Heart left ventricle (tissue), 16 donors: ENCODE data around the gene FBLN2. TPM values are rescaled to one million over a fixed set of nuclear protein-coding genes. Genes with fewer than 3 reads are reported as not detected.

ENCODE experiments used
- ATAC-seq, 4 donors: fragments of 200-7000 bp; cut with Tn5 transposase; one replicate each; pipeline ENCODE4 v1.9.1; 2020 to 2022; ENCODE audit warnings: moderate library complexity in 4 of 4, mild to moderate bottlenecking in 3 of 4, moderate number of reproducible peaks in 1 of 4
- DNase-seq, 5 donors: peaks; one replicate each; pipeline ENCODE4 v3.0.0-alpha.2; 2020
- H3K27ac ChIP-seq, 12 donors: fragments of 200-600 bp; sonication (generic) in 4 of 12; one replicate each; pipeline versions ENCODE4 v1.5.0 to v1.8.0; 2016 to 2022; ENCODE audit warnings: mild to moderate bottlenecking in 2 of 12
- H3K27me3 ChIP-seq, 9 donors: fragments of 200-600 bp; sonication (generic) in 2 of 9; one replicate each; pipeline versions ENCODE4 v1.5.1 to v1.8.0; 2016 to 2022; ENCODE audit warnings: mild to moderate bottlenecking in 3 of 9
- H3K36me3 ChIP-seq, 9 donors: fragments of 200-600 bp; sonication (generic) in 2 of 9; one replicate each; pipeline versions ENCODE4 v1.5.0 to v1.8.0; 2018 to 2022; ENCODE audit warnings: mild to moderate bottlenecking in 2 of 9
- H3K4me1 ChIP-seq, 12 donors: fragments of 200-600 bp; sonication (generic) in 4 of 12; one replicate each; pipeline versions ENCODE4 v1.5.0 to v1.8.0; 2016 to 2022; ENCODE audit warnings: mild to moderate bottlenecking in 3 of 12
- H3K4me3 ChIP-seq, 12 donors: fragments of 200-600 bp; sonication (generic) in 4 of 12; one replicate each; pipeline versions ENCODE4 v1.5.0 to v1.8.0; 2017 to 2022; ENCODE audit warnings: mild to moderate bottlenecking in 9 of 12, moderate library complexity in 4 of 12
- H3K9me3 ChIP-seq, 12 donors: fragments of 200-600 bp; sonication (generic) in 4 of 12; one replicate each; pipeline versions ENCODE4 v1.5.0 to v1.8.0; 2016 to 2022; ENCODE audit warnings: mild to moderate bottlenecking in 1 of 12
- CTCF ChIP-seq, 12 donors: fragments of 200-600 bp; sonication (generic) in 4 of 12; IDR thresholded peaks; one replicate each; pipeline versions ENCODE4 v1.5.0 to v1.8.0; 2018 to 2022; ENCODE audit warnings: antibody characterized with exemption in 12 of 12, mild to moderate bottlenecking in 5 of 12
- POLR2A ChIP-seq, 2 donors: fragments of 450-650 bp; IDR thresholded peaks; one replicate each; pipeline ENCODE4 v1.6.1; 2017; ENCODE audit warnings: antibody characterized with exemption in 2 of 2, mild to moderate bottlenecking in 2 of 2, moderate library complexity in 2 of 2
- WGBS, 4 donors: extraction: QIAGEN DNeasy Blood & Tissue Kit in 2 of 4; methylation state at CpG; one replicate each; pipeline versions ENCODE4 v1.1.5 to v1.1.7; 2013 to 2018; 5-methylcytosine and 5-hydroxymethylcytosine counted together
- intact Hi-C, 10 donors: fragments of 100-400 bp; cut with DNase I; formaldehyde crosslinking; loops; one replicate each; pipeline versions ENCODE4 v1.11.1 to v1.14.2; 2022
- polyA plus RNA-seq, 2 donors: library from polyadenylated mRNA; stranded (reverse); fragments of 200-250 nt; gene quantifications; one replicate each; pipeline ENCODE4 v1.2.3, GENCODE V29; 2013
- total RNA-seq, 9 donors: library from RNA; depleted of rRNA in 2 of 9; stranded (reverse); fragments of >200 nt in 2 of 9; fragmentation: NEBNext Ultra II Directional in 3 of 9; extraction: Animal tissue kit (Norgen Biotek cat#: 25700) in 3 of 9; gene quantifications; one replicate each; pipeline versions ENCODE4 v1.1.0 to v1.2.4, GENCODE V29; 2016 to 2023
- donor health status: ischemic (EF 13 %, LVEDD 7.1; RV severe dilation, severe dysfunction).
- donor health status: healthy with polysubstance abuse.
- donor health status: DM: no; HTN: yes; CAD: no.
- donor health status: DM: no; HTN: no; CAD: no.
- donor health status: ischemic (EF 25% LVEDD 6.9; RV normal size, moderate dysfunction).
- donor health status: ischemic (EF 25% LVEDD 5.7; RV mildly dilated, moderate dysfunction).
- donor health status: healthy.
- donor health status: DM: yes; HTN: yes; CAD: no.
- donor health status: ischemic (EF 35%, LVEDD 5.7; RV mildly dilated, moderate dysfunction).
- donor health status: nonischemic (EF 11% LVEDD 7.7; RV severe dilation, severe dysfunction).
- donor health status: DM: yes; HTN: yes; CAD: no.
- donor health status: PGD.
- donor health status: ischemic (EF 29% LVEDD 5.4; RV normal size, mild dysfunction).
- donor health status: nonischemic (EF 23%, LVEDD 6.1; RV moderate dilation, normal function).

Gene FBLN2
- total and polyA plus RNA-seq, 11 donors = 16.5 to 118 (median 42.7) TPM

GRCh38 chr3:13685721-13686120, 136.8 kb downstream of the FBLN2 start:
- no peak for ATAC-seq
- H3K9me3 ChIP-seq = no peaks in the 10 kb centered on the region
- H3K36me3 ChIP-seq = no peaks in the 10 kb centered on the region
- H3K27ac ChIP-seq = no peak overlapping the region
- H3K27me3 ChIP-seq = peaks cover 0 to 37% (median 0%) of the 10 kb centered on the region in 9 donors
- no peak overlapping the region for H3K4me3 ChIP-seq
- H3K4me1 ChIP-seq = no peaks in the 10 kb centered on the region
- intact Hi-C loops = no loop called here
- WGBS, 4 donors = 73 to 87% (median 77%) methylated on average over 4 to 5 of the region's 5 CpGs
- no peak for DNase-seq
- TF ChIP-seq CTCF (IDR thresholded peaks at IDR 0.05) (no peak), POLR2A (IDR thresholded peaks at IDR 0.05) (no peak)

- TF ChIP-seq CTCF (IDR thresholded peaks at IDR 0.05) = no peak
- TF ChIP-seq POLR2A (IDR thresholded peaks at IDR 0.05) = no peak
- no peak for DNase-seq
- no peak overlapping the region for H3K27ac ChIP-seq
- no peaks in the 10 kb centered on the region for H3K9me3 ChIP-seq
- 61 to 69% (median 67%) methylated on average over 10 of the region's 10 CpGs for WGBS, 4 donors
- H3K4me3 ChIP-seq = no peak overlapping the region
- no peaks in the 10 kb centered on the region for H3K4me1 ChIP-seq
- peaks cover 0 to 30% (median 0%) of the 10 kb centered on the region in 9 donors for H3K27me3 ChIP-seq
- intact Hi-C loops = no loop called here
- ATAC-seq = no peak
- no peaks in the 10 kb centered on the region for H3K36me3 ChIP-seq
These were observed 137.6 kb downstream of the FBLN2 start for GRCh38 chr3:13686367-13687160.

GRCh38 chr3:13687517-13687943, 138.6 kb downstream of the FBLN2 start:
- TF ChIP-seq CTCF (IDR thresholded peaks at IDR 0.05) = no peak
- TF ChIP-seq POLR2A (IDR thresholded peaks at IDR 0.05) = no peak
- Histone ChIP-seq H3K4me1 (no peaks in the 10 kb centered on the region), H3K4me3 (no peak overlapping the region), H3K36me3 (no peaks in the 10 kb centered on the region), H3K27me3 (peaks cover 0 to 31% (median 0%) of the 10 kb centered on the region in 9 donors), H3K27ac (no peak overlapping the region), H3K9me3 (no peaks in the 10 kb centered on the region)
- intact Hi-C loops = no loop called here
- 20 to 21% (median 21%) methylated on average over 5 of the region's 5 CpGs for WGBS, 4 donors
- DNase-seq (no peak), ATAC-seq (no peak)

Other genes with a start within 250 kb of the FBLN2 start
- 1 to 10 TPM; 1.3 to 9.7 (median 2.8) TPM for gene NUP210, start 128.8 kb upstream of the FBLN2 start, total RNA-seq
- 1 to 10 TPM; 1.5 to 1.7 TPM for gene NUP210, start 128.8 kb upstream of the FBLN2 start, polyA plus RNA-seq
- gene HDAC11, start 68.8 kb upstream of the FBLN2 start, total RNA-seq = 10 to 100 TPM; 20.8 to 49.4 (median 30.7) TPM
- 10 to 100 TPM; 27.2 to 33.7 TPM for gene HDAC11, start 68.8 kb upstream of the FBLN2 start, polyA plus RNA-seq